ENCODE results near the gene FTSJ3. TPM values are rescaled to one million over a fixed set of nuclear protein-coding genes. Genes with fewer than 3 reads are reported as not detected.
A peak's percentile ranks its signal among the peaks of the same experiment; 100 is the strongest.
"Not testable (repeated sequence)": the region's sequence is repeated elsewhere in the genome, so short reads cannot be mapped to it uniquely, and the experiment has no call there.

Gene FTSJ3
- total RNA-seq, 2 experiments from 2014 or later, result 41.5 to 42.8 TPM

DNA sequence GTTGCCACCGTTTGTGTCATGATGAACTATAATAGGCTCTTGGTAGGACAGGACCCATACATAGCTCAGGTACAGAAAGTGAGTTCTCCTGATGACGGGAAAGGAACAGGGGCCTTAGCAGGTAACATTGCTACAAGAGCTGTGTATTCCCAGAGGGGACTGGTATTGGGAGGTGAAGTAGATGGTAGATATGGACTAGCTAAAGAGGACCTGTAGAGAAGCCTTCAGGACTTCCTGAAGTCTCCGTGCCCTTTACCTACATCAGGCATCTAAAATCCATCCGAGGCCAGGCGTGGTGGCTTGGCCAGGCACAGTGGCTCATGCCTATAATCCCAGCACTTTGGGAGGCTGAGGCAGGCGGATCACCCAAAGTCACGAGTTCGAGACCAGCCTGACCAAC, 27.7 kb upstream of the FTSJ3 start:
- ChIA-PET CTCF (interaction anchor here (1.0 to 7.0 kb wide), 3 partner anchors 11 to 278 kb away, joined by 3 to 42 read pairs (median 7); no protein-coding TSS in a partner anchor), POLR2A (no interaction called here)
- Mint-ChIP-seq H3K27ac (no peak overlapping the region), H3K27me3 (peaks cover 2% of the 10 kb centered on the region), H3K9me3 (no peaks in the 10 kb centered on the region), H3K4me3 (no peak overlapping the region), H3K36me3 (no peaks in the 10 kb centered on the region), H3K4me1 (ENCODE audit: low read depth) (no peaks in the 10 kb centered on the region)
- DNase-seq, result no peak
- intact Hi-C loops (cut with micrococcal nuclease), result no loop called here

DNA sequence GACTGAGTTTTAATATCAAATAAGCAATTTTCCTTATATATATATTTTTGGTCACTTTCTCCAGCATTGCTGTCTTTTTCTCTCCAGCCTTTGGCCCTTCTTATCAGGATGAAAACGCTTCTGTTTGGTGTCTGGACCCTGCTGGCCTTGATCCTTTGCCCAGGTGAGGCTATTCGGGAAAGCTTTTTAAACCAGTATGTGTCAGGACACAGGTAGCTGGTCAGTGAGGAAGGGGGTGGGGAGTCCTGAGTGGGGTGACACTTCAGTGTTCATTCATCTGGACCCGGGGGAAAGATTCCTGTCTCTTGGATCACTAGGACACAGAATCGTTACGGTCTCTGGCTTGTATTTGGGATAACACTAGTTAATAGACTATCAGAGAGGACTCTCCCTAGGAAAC, 27.2 kb upstream of the FTSJ3 start:
- no peak for DNase-seq

DNA sequence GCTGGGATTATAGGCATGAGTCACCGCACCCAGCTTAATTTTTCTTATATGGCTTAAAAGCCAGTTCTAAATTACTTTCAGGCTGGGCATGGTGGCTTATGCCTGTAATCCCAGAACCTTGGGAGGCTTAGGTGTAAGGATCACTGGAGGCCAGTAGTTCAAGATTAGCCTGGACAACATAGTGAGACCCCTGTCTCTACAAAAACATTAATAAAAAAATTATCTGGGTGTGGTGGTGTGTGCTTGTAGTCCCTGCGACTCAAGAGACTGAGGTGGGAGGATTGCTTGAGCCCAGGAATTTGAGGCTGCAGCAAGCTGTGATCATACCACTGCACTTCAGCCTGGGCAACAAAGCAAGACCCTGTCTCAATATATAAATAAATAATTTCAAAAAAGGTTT, 25.8 kb upstream of the FTSJ3 start:
- DNase-seq, result no peak
- Mint-ChIP-seq H3K27ac (no peak overlapping the region), H3K4me3 (no peak overlapping the region), H3K4me1 (ENCODE audit: low read depth) (peaks cover 7% of the 10 kb centered on the region), H3K36me3 (no peaks in the 10 kb centered on the region), H3K9me3 (peaks cover under 1% of the 10 kb centered on the region), H3K27me3 (no peaks in the 10 kb centered on the region)
- POLR2A ChIA-PET, result no interaction called here
- CTCF ChIA-PET, result interaction anchor here (7.0 kb wide), 1 partner anchor 13 kb away, joined by 42 read pairs; no protein-coding TSS in a partner anchor
- intact Hi-C loops (cut with micrococcal nuclease), result no loop called here

More for the DNA sequence above, 27.2 kb upstream of the FTSJ3 start:
- ChIA-PET POLR2A (no interaction called here), CTCF (interaction anchor here (1.0 to 7.0 kb wide), 2 partner anchors 12 to 279 kb away, joined by 7 to 42 read pairs; no protein-coding TSS in a partner anchor)
- no peak overlapping the region for H3K27ac Mint-ChIP-seq
- intact Hi-C loops (cut with micrococcal nuclease), result no loop called here
- H3K9me3 Mint-ChIP-seq, result no peaks in the 10 kb centered on the region
- no peaks in the 10 kb centered on the region for H3K27me3 Mint-ChIP-seq
- H3K4me1 Mint-ChIP-seq (ENCODE audit: low read depth), result no peaks in the 10 kb centered on the region
- H3K36me3 Mint-ChIP-seq, result no peaks in the 10 kb centered on the region
- no peak overlapping the region for H3K4me3 Mint-ChIP-seq

GRCh38 chr17:63850401-63850800, 22.9 kb upstream of the FTSJ3 start:
- H3K27me3 Mint-ChIP-seq, result no peaks in the 10 kb centered on the region
- POLR2A ChIA-PET, result no interaction called here
- peaks cover 5% of the 10 kb centered on the region for H3K9me3 Mint-ChIP-seq
- intact Hi-C loops (cut with micrococcal nuclease), result no loop called here
- H3K27ac Mint-ChIP-seq, result no peak overlapping the region
- DNase-seq, result no peak
- H3K4me1 Mint-ChIP-seq (ENCODE audit: low read depth), result peaks cover 15% of the 10 kb centered on the region
- H3K36me3 Mint-ChIP-seq, result no peaks in the 10 kb centered on the region
- CTCF ChIA-PET, result interaction anchor here (0.8 to 7.0 kb wide), 2 partner anchors 10 to 16 kb away, joined by 4 to 42 read pairs; no protein-coding TSS in a partner anchor
- H3K4me3 Mint-ChIP-seq, result no peak overlapping the region

DNA sequence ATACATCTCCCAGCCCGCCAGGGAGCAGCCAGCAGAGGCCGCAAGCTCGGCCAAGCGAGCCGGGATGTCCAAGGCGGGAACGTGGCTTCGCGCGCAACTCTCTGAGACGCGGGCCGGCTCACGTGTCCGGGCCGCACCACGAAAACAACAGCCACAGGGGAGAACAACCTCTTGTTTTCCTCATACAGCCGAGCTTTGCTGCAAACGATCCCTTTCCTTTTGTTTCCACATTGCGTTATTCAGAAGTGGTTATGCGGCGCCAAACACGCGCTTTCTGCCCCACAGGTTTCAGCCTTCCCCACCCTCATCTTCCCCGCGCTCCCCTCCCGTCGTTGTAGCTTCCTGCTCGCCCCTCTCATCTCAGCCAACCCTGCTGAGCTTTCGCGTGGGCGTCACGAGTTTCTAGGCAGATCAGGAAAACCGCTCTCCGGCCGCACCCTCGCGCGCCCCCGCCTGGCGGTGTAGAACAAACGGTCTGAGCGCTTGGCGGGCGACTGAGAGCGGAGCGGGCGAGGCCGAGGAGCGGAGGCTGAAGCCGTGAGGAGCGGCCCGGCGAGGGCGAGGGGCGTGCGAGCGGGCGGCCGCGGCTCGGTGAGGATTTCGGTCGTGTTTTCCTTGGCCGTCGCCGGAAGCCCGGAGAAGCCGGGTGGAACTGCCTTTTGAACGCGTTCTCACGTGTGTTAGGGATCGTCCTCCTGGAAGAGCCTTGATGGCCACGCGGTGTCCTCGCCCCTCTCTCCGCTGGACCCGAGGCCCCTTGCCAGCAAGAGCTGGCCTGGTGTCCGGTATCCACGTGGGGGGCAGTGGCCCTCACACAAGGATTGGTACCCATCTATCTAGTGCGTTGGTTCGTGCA, 21.6 kb upstream of the FTSJ3 start:
- intact Hi-C loops (cut with micrococcal nuclease), result no loop called here
- DNase-seq, result peak; percentile 98
- ChIA-PET POLR2A (interaction anchor here (0.7 to 1.1 kb wide), 3 partner anchors 8 to 171 kb away, joined by 3 to 5 read pairs (median 3); partner anchors contain the start of gene ICAM2), CTCF (interaction anchor here (0.6 to 3.2 kb wide), 26 partner anchors 9 to 297 kb away, joined by 3 to 30 read pairs (median 4); partner anchors contain the start of genes CCDC47, DDX42, FTSJ3 and MAP3K3)
- Mint-ChIP-seq H3K27me3 (no peaks in the 10 kb centered on the region), H3K4me1 (ENCODE audit: low read depth) (peaks cover 18% of the 10 kb centered on the region), H3K4me3 (peak overlapping the region; percentile 59), H3K27ac (peak overlapping the region; percentile 80), H3K9me3 (peaks cover 5% of the 10 kb centered on the region), H3K36me3 (no peaks in the 10 kb centered on the region)

DNA sequence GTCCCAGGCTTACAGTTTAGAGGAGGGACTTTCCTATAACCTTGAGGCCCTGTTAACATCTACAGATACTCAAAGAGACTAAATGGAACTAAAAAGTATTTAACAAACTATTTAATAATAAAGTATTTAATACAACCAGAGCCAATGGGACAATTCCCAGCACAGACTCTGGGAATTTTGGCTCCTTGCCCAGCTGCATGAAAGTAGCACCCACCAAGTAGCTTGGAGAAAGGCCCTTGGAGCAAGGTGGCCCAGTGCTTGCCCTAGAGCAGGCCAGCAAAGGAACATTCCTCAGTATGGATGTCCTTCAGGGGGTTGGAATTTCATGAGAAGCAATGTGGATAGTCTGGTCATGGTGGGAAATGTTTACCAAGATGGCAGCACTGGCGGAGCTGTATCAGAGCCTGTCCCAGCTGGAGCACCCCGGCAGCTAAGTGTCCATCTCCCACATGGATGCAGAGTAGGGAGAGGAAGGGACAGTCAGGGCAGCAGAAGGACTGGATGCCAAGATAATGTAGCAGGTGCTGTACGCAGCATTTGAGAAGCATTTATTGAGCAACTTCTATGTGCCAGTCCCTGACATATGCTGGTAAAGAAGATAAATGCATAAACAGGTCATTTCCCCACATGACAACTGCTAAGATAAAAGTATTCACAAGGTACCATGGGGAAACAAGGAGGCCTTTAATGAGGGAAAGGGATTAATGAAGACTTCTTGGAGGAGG, 20.2 kb upstream of the FTSJ3 start:
- peak overlapping the region; percentile 18 for H3K27ac Mint-ChIP-seq

GRCh38 chr17:63845509-63845908, 18.0 kb upstream of the FTSJ3 start:
- Mint-ChIP-seq H3K4me1 (ENCODE audit: low read depth) (peaks cover 29% of the 10 kb centered on the region), H3K27ac (no peak overlapping the region), H3K27me3 (no peaks in the 10 kb centered on the region), H3K9me3 (peaks cover 5% of the 10 kb centered on the region), H3K36me3 (peaks cover 4% of the 10 kb centered on the region), H3K4me3 (no peak overlapping the region)
- CTCF ChIA-PET, result interaction anchor here (1.1 to 1.5 kb wide), 2 partner anchors 15 to 101 kb away, joined by 3 read pairs; no protein-coding TSS in a partner anchor
- DNase-seq, result no peak
- POLR2A ChIA-PET, result no interaction called here
- intact Hi-C loops (cut with micrococcal nuclease), result no loop called here

More for the DNA sequence above, 20.2 kb upstream of the FTSJ3 start:
- DNase-seq, result no peak
- POLR2A ChIA-PET, result interaction anchor here (1.0 kb wide), 1 partner anchor 172 kb away, joined by 5 read pairs; the partner anchor contains the start of gene ICAM2
- H3K27me3 Mint-ChIP-seq, result no peaks in the 10 kb centered on the region
- H3K4me1 Mint-ChIP-seq (ENCODE audit: low read depth), result peaks cover 23% of the 10 kb centered on the region
- peaks cover 5% of the 10 kb centered on the region for H3K9me3 Mint-ChIP-seq
- H3K36me3 Mint-ChIP-seq, result no peaks in the 10 kb centered on the region
- peak overlapping the region; percentile 32 for H3K4me3 Mint-ChIP-seq
- CTCF ChIA-PET, result interaction anchor here (0.7 to 3.2 kb wide), 6 partner anchors 10 to 369 kb away, joined by 3 to 30 read pairs (median 7); partner anchors contain the start of genes CCDC47 and DDX42
- intact Hi-C loops (cut with micrococcal nuclease), result no loop called here

GRCh38 chr17:63843910-63844677, 16.6 kb upstream of the FTSJ3 start:
- intact Hi-C loops (cut with micrococcal nuclease), result loop anchor here (1.0 to 5.0 kb wide), 6 partner anchors 17 to 663 kb away; partner anchors contain the start of genes CCDC47, CEP95, DDX5 and FTSJ3
- ChIA-PET CTCF (interaction anchor here (0.5 to 1.5 kb wide), 6 partner anchors 9 to 145 kb away, joined by 3 to 4 read pairs (median 4); no protein-coding TSS in a partner anchor), POLR2A (interaction anchor here (0.6 to 1.5 kb wide), 6 partner anchors 10 to 216 kb away, joined by 3 to 8 read pairs (median 4); partner anchors contain the start of genes CCDC47 and DDX42)
- DNase-seq, result no peak
- Mint-ChIP-seq H3K4me3 (peak overlapping the region; percentile 89), H3K4me1 (ENCODE audit: low read depth) (peaks cover 37% of the 10 kb centered on the region), H3K36me3 (peaks cover 4% of the 10 kb centered on the region), H3K9me3 (peaks cover 5% of the 10 kb centered on the region), H3K27me3 (no peaks in the 10 kb centered on the region), H3K27ac (peak overlapping the region; percentile 95)

DNA sequence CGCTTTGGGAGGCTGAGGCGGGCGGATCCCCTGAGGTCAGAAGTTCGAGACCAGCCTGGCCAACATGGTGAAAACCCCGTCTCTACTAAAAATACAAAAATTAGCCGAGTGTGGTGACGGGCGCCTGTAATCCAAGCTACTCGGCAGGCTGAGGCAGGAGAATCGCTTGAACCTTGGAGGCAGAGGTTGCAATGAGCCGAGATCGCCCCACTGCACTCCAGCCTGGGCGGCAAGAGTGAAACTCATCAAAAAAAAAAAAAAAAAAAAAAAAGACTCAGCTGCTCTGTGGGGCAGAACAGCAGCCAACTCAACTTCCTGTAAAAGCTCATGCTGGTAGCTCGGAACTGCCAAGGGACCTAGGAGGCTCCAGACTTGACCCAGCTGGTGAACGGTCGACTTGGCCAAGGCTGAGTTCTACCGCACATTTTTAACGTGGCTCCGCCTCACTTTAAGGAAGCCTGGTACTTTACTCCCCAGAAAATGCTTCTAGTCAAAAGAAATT, 16.0 kb upstream of the FTSJ3 start:
- POLR2A ChIA-PET, result interaction anchor here (0.9 to 1.5 kb wide), 6 partner anchors 9 to 145 kb away, joined by 3 to 8 read pairs (median 4); partner anchors contain the start of genes CCDC47 and DDX42

DNA sequence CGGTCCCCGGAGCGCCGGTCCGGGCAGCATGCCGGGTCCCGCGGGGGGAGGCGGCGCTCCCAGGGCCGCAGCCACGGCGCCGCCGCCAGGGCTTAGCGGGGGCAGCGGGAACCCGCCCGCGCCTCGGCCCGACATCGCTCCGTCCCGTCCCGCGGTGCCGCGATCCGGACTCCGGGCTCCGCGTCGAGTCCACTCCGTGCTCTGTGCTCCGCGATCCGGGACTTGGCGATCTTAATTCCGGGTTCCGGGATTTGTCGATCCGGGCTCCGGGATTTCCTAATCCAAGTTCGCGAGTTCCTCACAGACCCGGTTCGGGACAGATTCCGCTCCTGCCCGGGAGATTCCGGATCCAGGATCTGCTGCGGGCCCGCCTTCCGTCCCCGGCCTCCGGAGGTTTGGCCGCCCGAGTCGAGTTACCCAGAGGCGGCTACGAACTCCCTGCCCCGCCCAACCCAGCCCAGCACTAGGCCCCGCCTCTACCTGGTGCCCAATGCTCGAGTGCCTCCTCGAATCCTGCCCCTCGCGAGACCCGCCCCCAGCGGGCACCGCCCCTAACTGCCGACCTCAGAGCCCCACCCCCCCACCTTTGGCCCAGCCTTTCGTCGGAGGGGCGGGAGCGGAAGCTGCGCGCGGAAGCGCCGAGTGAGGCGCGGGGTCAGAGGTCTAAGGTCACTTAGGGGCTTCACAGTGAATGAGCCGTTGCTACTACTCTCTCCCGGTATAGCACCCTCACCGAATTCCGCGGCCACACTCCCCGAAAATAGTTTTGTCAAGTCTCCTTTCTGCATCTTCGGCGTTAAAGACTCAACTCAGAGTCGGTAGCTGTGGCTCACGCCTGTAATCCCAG, 15.3 kb upstream of the FTSJ3 start, which contains the start of gene SMARCD2:
TSS of gene SMARCD2 (minus strand) at position 146 of the 847 bp plus-strand sequence. CDS start at position 135, 11 bp downstream.
- CTCF ChIA-PET, result interaction anchor here (0.9 to 1.3 kb wide), 5 partner anchors 8 to 104 kb away, joined by 3 to 4 read pairs (median 4); no protein-coding TSS in a partner anchor
- Mint-ChIP-seq H3K27me3 (no peaks in the 10 kb centered on the region), H3K4me1 (ENCODE audit: low read depth) (peaks cover 34% of the 10 kb centered on the region), H3K4me3 (peak within 1 kb of the TSS; percentile 95), H3K27ac (peak within 1 kb of the TSS; percentile 95), H3K9me3 (no peaks in the 10 kb centered on the region), H3K36me3 (peaks cover 4% of the 10 kb centered on the region)
- POLR2A ChIA-PET, result interaction anchor here (0.9 to 2.7 kb wide), 6 partner anchors 8 to 144 kb away, joined by 3 to 29 read pairs (median 6); partner anchors contain the start of genes CCDC47 and DDX42
- peak; percentile 100 for DNase-seq
- intact Hi-C loops (cut with micrococcal nuclease), result loop anchor here (1.0 to 5.0 kb wide), 6 partner anchors 15 to 665 kb away; partner anchors contain the start of genes CCDC47, CEP95, DDX5 and FTSJ3

More for the DNA sequence above, 16.0 kb upstream of the FTSJ3 start:
- peak overlapping the region; percentile 89 for H3K4me3 Mint-ChIP-seq
- H3K4me1 Mint-ChIP-seq (ENCODE audit: low read depth), result peaks cover 38% of the 10 kb centered on the region
- not testable (repeated sequence) for H3K9me3 Mint-ChIP-seq, H3K36me3 Mint-ChIP-seq, H3K27me3 Mint-ChIP-seq
- CTCF ChIA-PET, result interaction anchor here (0.5 to 1.3 kb wide), 6 partner anchors 9 to 144 kb away, joined by 3 to 4 read pairs (median 4); no protein-coding TSS in a partner anchor
- peak; percentile 62 for DNase-seq
- intact Hi-C loops (cut with micrococcal nuclease), result loop anchor here (1.0 to 5.0 kb wide), 6 partner anchors 16 to 664 kb away; partner anchors contain the start of genes CCDC47, CEP95, DDX5 and FTSJ3
- H3K27ac Mint-ChIP-seq, result peak overlapping the region; percentile 95

Data from activated CD4-positive, alpha-beta memory T cell treated with anti-CD3 and anti-CD28 coated beads for 36 hours (primary cell).